NCI-H187 (cell line): ENCODE results near the gene KRTAP10-10.
A peak's percentile ranks its signal among the peaks of the same experiment; 100 is the strongest.
"Not testable (repeated sequence)": the region's sequence is repeated elsewhere in the genome, so short reads cannot be mapped to it uniquely, and the experiment has no call there.

Experiments used
- DNase-seq, 2 experiments: peaks; one replicate each; lab custom pipeline; 2025; lab: John Stamatoyannopoulos, UW

KRTAP10-10 gene

DNA sequence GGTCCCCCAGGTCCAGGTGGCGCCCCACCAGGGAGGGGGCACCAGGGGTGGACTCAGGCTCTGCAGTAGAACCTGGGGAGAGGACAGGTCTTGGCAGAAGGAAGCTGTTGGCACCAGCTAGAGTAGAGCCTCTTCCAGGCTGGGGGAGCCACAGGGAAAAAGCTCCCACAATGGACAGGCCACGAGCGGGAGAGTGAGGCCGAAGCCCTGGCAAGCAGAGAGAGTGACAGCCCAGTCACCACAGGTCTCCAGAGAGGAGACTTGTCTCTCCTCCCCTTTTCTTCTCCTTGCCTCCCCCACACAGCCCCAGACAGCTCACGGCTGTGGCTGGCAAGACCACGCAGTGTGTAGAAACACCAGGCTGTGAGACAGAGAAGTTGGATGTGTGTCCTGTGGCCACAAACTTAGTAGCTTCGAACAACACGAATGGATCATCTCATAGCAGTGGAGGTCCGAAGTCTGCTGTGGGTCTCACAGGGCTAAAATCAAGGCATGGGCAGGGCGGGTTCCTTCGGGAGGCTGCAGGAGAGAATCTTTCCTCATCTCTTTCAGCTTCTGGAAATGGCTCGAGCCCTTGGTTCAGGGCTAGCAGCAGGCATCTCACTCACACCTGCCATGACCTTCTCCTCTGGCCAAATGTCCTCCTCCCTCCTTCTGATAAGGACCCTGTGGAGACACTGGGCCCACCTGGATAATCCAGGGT, 14.0 kb downstream of the KRTAP10-10 start:
- DNase-seq, result no peak

DNA sequence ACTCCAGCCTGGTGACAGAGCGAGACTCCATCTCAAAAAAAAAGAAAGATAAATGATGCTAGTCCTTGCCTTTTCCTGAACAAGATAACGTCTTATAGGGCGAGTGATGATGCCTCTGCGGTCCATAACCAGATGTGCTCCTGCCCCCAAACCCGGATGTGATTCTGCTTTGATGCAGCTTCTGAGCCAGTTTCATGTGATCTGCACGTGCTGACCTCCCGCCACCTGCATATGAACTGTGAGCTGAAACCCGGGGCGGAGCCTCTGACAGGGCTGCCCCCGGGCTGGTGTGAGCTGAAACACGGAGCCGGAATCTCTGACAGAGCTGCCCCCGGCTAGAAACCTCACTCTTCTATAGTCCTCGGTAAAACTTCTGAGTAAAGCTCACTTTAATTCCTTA, 16.0 kb downstream of the KRTAP10-10 start:
- DNase-seq, result no peak

DNA sequence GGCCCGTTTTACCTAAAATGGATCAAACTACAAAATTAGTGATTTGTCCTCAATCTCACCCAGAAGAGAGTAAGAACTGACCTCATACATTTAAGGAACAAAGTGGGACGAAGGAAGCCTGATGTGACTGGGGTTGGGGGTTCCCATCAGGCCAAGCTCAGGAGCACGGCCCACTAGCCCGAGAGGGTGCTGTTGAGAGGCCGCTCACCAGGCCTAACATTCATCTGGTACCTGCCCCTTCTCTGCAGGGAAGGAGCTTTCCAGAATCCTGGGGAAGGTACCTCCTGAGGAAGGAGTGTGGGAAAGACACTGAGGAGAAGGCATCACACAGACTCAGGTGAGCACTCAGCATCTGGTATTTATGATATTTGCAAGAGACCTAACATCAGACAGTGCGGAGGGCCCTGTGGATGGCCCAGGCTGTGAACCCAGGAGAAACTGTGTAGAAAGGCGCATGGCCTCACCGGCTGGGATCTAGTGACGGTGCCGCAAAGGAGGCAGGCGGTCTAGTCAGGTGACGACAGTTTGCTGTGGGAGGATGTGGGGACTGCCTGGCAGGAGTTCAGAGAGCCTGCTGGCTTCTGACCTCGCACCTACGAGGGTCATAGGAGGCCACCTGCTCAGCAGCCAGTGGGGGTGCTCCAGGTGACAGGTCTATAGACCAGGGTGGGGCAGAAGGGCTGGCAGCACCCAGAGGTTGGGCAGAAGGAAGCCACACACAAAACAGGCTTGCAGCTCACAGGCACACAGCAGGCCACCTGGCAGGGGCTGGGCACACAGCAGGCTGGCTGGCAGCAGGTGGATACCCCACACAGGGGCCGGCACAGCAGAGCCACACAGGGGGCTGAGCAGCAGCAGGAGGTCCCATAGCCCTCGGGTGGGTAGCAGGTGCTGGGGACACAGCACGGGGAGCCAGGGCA, 16.8 kb downstream of the KRTAP10-10 start:
- no peak for DNase-seq

- no peak for DNase-seq
Observed at GRCh38 chr21:44654576-44655175, 17.5 kb downstream of the KRTAP10-10 start, which contains the start of gene KRTAP12-4. KRTAP12-4 (minus strand) TSS chr21:44654659; CDS start chr21:44654614, 45 bp downstream.

- DNase-seq, result no peak
Observed at GRCh38 chr21:44656868-44657267, 19.7 kb downstream of the KRTAP10-10 start.

- no peak for DNase-seq
Observed at GRCh38 chr21:44657635-44658540, 20.7 kb downstream of the KRTAP10-10 start, which contains the start of gene KRTAP12-3. KRTAP12-3 (plus strand) TSS chr21:44657932; CDS start chr21:44657980, 48 bp downstream.

GRCh38 chr21:44658541-44658910, 21.4 kb downstream of the KRTAP10-10 start:
- no peak for DNase-seq

- no peak for DNase-seq
Observed at GRCh38 chr21:44658913-44659595, 21.9 kb downstream of the KRTAP10-10 start.

GRCh38 chr21:44661567-44661966, 24.4 kb downstream of the KRTAP10-10 start:
- DNase-seq, result not testable (repeated sequence)

DNA sequence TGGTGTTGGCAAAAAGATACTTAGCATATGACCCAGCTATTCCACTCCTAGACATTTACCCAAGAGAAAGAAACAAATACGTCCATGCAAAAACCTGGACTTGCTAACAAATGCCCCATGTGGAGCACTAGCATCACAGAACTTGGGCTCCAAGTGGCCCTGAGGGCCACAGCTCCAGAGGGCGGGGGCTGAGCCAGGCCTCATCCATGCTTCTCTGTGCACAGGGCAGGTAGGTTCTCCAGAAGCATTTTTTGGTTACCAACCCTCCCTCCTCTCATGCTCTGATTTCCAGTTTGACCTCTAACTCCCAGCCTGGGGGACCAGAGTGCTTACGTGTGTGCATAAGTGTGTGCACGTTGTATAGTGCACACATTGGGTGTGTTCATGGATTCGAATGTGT, 27.5 kb downstream of the KRTAP10-10 start:
- DNase-seq, result no peak

DNA sequence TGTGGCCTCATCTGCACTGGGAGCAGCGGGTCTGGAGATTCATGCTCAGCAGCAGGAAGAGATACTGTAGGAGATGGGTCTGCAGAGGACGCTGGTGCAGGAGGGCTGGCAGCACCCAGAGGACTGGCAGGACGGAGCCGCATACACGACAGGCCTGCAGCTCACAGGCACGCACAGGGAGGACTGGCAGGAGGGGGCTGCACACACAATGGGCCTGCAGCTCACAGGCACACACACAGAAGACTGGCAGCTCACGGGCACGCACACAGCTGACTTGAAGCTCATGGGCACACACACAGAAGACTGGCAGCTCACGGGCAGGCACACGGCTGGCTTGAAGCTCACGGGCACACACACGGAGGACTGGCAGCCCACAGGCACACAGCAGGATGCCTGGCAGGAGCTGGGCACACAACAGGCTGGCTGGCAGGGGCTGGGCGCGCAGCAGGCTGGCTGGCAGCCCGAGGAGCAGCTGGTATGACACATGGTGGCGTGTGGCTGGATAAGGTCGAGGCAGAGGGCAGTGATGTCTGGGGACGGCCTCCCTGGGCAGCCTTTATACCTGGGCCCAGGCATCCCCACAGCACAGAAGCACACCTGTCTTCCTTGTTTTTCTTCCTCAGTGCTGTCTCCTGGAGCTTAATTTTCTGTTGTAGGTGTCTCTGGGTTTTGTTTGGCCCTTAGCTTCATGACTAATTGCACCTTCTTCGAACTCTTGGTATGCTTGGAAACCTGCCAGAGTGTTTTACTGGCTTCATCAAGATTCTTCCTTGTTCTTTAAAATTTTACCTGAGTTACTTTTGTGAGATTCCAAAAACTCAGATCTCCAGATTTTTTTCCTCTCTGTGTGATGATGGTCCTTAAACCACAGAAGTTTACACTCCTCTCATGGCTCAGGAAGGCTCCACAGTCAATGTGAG, 29.5 kb downstream of the KRTAP10-10 start, which contains the start of gene KRTAP12-2:
Gene KRTAP12-2 (minus strand): TSS at position 527 of the 920 bp plus-strand sequence. CDS start 41 bp downstream, at position 486.
- no peak for DNase-seq

DNA sequence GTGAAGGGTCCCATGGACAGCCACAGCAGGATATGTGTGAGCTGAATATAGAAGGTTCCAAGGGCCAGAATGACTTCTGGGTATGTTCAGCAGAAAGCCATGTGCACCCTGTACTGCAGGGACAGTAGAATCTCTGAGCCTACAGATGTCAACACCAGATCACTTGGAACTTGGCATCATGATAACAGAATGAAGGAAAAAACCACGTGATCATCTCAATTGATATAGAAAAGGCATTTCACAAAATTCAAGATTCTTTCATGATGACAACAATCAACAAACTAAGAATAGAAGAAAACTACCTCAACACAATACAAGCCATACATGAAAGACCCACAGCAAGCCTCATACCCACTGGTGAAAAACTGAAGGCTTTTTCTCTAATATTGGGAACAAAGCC, 30.5 kb downstream of the KRTAP10-10 start:
- no peak for DNase-seq

DNA sequence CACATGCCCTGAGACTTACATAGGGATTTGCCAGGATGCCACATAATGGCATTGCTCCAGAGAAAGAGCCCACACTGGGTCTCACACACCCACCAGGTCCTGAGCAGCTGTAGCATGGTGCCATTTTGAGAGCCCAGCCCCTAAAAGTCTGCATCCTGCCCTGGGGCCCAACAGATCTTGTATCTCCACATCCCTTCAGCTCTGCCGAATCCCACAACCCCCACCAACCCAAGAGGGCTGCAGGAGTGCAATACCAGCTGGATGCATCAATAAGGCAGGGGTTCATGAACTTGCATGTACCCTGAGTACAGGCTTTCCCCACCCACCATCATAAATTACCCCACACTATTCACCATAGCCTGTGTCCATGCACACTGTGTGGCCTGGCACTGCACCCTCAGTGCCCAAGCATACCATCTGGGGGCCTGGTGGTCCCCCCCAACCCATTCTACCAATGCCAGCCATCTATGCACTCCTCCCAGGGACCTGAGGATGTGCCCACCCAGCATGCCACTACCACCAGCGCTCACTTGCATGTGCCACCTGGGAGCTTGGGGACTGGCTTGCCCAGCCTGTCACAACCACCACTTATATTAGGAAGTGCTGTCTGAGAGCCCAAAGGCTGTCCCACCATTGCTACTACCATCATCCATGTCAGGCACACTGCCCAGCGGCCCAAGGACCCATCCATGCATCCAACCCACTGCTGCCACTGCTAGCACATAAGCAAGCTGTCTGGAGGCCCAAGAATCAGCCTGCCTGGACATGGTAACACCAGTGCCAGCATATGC, 33.7 kb downstream of the KRTAP10-10 start:
- no peak for DNase-seq

DNA sequence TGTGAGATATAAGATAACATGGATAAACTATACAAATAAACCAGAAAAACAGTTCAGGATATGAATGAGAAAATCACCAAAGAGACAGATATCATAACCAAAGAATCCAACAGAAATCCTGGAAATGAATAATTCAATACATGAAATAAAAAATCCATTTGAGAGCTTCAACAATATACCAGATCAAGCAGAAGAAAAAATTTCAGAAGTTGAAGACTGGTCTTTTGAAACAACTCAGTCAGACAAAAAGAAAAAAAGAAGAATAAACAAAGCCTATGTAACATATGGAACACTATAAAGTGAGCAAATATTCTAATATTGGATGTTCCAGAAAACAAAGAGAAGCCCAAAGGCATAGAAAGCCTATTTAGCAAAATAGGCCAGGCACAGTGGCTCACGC, 34.8 kb downstream of the KRTAP10-10 start:
- no peak for DNase-seq

GRCh38 chr21:44677881-44678280, 40.7 kb downstream of the KRTAP10-10 start:
- no peak for DNase-seq

DNA sequence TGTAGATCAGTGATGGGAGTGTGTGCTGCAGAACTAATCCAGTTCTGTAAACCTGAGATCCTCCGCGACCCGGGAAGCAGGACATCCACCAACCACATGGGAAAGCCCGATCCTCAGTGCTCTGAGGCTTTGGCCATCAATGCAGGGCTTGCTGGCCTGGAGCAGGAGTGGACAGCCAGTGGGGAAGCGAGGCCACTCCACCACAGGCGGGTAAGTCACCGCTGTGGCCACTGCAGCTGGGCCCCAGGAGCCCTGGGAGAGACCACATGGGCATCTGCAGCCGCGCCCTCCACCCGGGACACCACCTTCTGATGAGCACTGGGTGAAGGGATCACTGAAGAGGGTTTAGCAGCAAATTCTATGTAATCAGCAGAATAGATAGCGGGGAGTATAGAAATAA, 44.0 kb downstream of the KRTAP10-10 start:
- no peak for DNase-seq

DNA sequence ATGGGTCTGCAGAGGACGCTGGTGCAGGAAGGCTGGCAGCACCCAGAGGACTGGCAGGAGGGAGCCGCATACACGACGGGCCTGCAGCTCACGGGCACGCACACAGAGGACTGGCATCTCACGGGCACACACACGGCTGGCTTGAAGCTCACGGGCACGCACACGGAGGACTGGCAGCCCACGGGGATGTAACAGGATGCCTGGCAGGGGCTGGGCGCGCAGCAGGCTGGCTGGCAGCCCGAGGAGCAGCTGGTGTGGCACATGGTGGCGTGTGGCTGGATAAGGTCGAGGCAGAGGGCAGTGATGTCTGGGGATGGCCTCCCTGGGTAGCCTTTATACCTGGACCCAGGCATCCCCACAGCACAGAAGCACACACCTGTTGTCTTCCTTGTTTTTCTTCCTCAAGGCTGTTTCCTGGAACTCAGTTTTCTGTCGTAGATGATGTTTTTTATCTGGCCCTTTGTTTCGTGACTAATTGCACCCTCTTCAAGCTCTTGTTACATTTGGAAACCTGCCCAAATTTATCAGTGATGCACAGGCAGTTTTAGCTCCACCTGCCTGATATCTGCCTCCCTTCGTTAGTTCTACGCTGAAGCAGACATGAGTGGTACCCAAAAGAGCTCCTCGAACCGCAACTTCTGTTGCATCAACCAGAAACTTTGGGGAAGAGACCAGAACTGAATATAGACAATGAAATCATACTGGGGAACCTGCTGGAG, 44.9 kb downstream of the KRTAP10-10 start, which contains the start of gene KRTAP12-1:
Gene KRTAP12-1 (minus strand): TSS at position 303 of the 719 bp plus-strand sequence. CDS start 40 bp downstream, at position 263.
- peak; percentile 70 to 81 for DNase-seq

GRCh38 chr21:44682580-44683151, 45.5 kb downstream of the KRTAP10-10 start:
- no peak for DNase-seq
